CD4-positive, alpha-beta T cell (primary cell): ENCODE measurements around the gene OTUD3. TPM values are rescaled to one million over a fixed set of nuclear protein-coding genes. Genes with fewer than 3 reads are reported as not detected.

Source experiments
- ATAC-seq: fragments of 200-7000 bp; cut with Tn5 transposase; one replicate; pipeline ENCODE4 v1.10.0; 2022; ENCODE audit warnings: mild to moderate bottlenecking; ENCODE audit not compliant: poor library complexity
- CTCF ChIA-PET: fragments of 350-600 bp; sonication (Branson Sonifier 250); formaldehyde crosslinking; loops from one replicate; lab custom pipeline; 2021; ENCODE audit warnings: antibody characterized with exemption, inconsistent platforms; lab: Charles Lee
- POLR2A ChIA-PET: fragments of 350-600 bp; sonication (Branson Sonifier 250); formaldehyde crosslinking; loops from one replicate; lab custom pipeline; 2021; ENCODE audit warnings: antibody characterized with exemption, inconsistent platforms; lab: Charles Lee
- DNase-seq, 14 experiments: peaks; one replicate each; pipeline ENCODE4 v3.0.0-alpha.2; 2013 to 2020; ENCODE audit warnings: mixed read lengths in 2 of 14
- H3K27ac ChIP-seq, 2 donors: one replicate each; pipeline versions ENCODE4 v1.5.1 to v1.7.0; 2013; ENCODE audit warnings: low read length in 2 of 2, low read depth in 1 of 2, mild to moderate bottlenecking in 1 of 2
- H3K27me3 ChIP-seq, 2 experiments: 1 replicate in 1 of 2; 2 replicates in 1 of 2; pipeline versions ENCODE4 v1.6.1 to v1.7.0; 2013; ENCODE audit warnings: low read length in 2 of 2, control low read depth in 1 of 2, mild to moderate bottlenecking in 1 of 2, moderate library complexity in 1 of 2; ENCODE audit not compliant: insufficient read depth in 2 of 2, control insufficient read depth in 1 of 2
- H3K36me3 ChIP-seq: one replicate; pipeline ENCODE4 v1.6.1; 2013; ENCODE audit warnings: low read length, control low read depth; ENCODE audit not compliant: insufficient read depth
- H3K4me1 ChIP-seq: one replicate; pipeline ENCODE4 v1.6.1; 2013; ENCODE audit warnings: low read length, control low read depth; ENCODE audit not compliant: insufficient read depth
- H3K4me3 ChIP-seq: one replicate; pipeline ENCODE4 v1.5.1; 2013; ENCODE audit warnings: mild to moderate bottlenecking, low read length, moderate library complexity
- H3K9me3 ChIP-seq, 2 experiments: 1 replicate in 1 of 2; 2 replicates in 1 of 2; pipeline versions ENCODE4 v1.6.1 to v1.7.0; 2013; ENCODE audit warnings: low read length in 2 of 2, mild to moderate bottlenecking in 2 of 2, control low read depth in 1 of 2, moderate library complexity in 1 of 2; ENCODE audit not compliant: control insufficient read depth in 1 of 2, insufficient read depth in 1 of 2
- H3K27ac Mint-ChIP-seq: one replicate; pipeline ENCODE4 v1.8.0; 2020; ENCODE audit warnings: mixed read lengths
- H3K27me3 Mint-ChIP-seq: one replicate; pipeline ENCODE4 v1.8.0; 2021; ENCODE audit warnings: mixed read lengths
- H3K36me3 Mint-ChIP-seq: one replicate; pipeline ENCODE4 v1.8.0; 2021; ENCODE audit warnings: low read depth, mixed read lengths
- H3K4me1 Mint-ChIP-seq: one replicate; pipeline ENCODE4 v1.8.0; 2021; ENCODE audit warnings: low read depth, mixed read lengths
- H3K4me3 Mint-ChIP-seq: one replicate; pipeline ENCODE4 v1.8.0; 2020; ENCODE audit warnings: mild to moderate bottlenecking, mixed read lengths
- H3K9me3 Mint-ChIP-seq: one replicate; pipeline ENCODE4 v1.8.0; 2020; ENCODE audit warnings: mixed read lengths
- CTCF ChIP-seq: fragments of 200-600 bp; IDR thresholded peaks from one replicate; pipeline ENCODE4 v1.8.0; 2022; ENCODE audit warnings: antibody characterized with exemption, mild to moderate bottlenecking
- intact Hi-C, 2 experiments: fragments of 100-400 bp; cut with DNase I in 1 of 2; cut with micrococcal nuclease in 1 of 2; formaldehyde crosslinking; loops; one replicate each; pipeline versions ENCODE4 v1.15.1 to v1.9.0; 2023 to 2025; cut with DNase I, micrococcal nuclease
- total RNA-seq, 174 experiments: library from RNA in 2 of 174; stranded (reverse) in 2 of 174; gene quantifications; one replicate each; pipeline ENCODE4 v1.2.3 and lab custom pipeline; 2021 to 2026

OTUD3 gene
- total RNA-seq, 2 experiments from 2014 or later = 11.4 to 12.6 TPM

- no peak overlapping the region for H3K4me3 ChIP-seq
- Mint-ChIP-seq H3K4me3 (no peak overlapping the region), H3K27me3 (no peaks in the 10 kb centered on the region), H3K36me3 (no peaks in the 10 kb centered on the region), H3K9me3 (no peaks in the 10 kb centered on the region), H3K27ac (no peak overlapping the region), H3K4me1 (no peaks in the 10 kb centered on the region)
- TF ChIP-seq CTCF = no peak
- DNase-seq = no peak
- no peaks in the 10 kb centered on the region for H3K27me3 ChIP-seq
- POLR2A ChIA-PET = no interaction called here
- no peak for ATAC-seq
- no peaks in the 10 kb centered on the region for H3K4me1 ChIP-seq
- H3K36me3 ChIP-seq = no peaks in the 10 kb centered on the region
- peaks cover 0 to 10% of the 10 kb centered on the region in 2 experiments for H3K9me3 ChIP-seq
- intact Hi-C loops = no loop called here
- CTCF ChIA-PET = no interaction called here
- H3K27ac ChIP-seq = no peak overlapping the region
These were observed 56.3 kb downstream of the OTUD3 start for GRCh38 chr1:19938472-19938871.

- intact Hi-C loops = no loop called here
- ChIA-PET POLR2A (no interaction called here), CTCF (no interaction called here)
- DNase-seq (no peak), ATAC-seq (no peak)
- H3K9me3 ChIP-seq = no peaks in the 10 kb centered on the region
- no peak overlapping the region for H3K27ac ChIP-seq
- Mint-ChIP-seq H3K27ac (no peak overlapping the region), H3K27me3 (no peaks in the 10 kb centered on the region), H3K4me1 (no peaks in the 10 kb centered on the region), H3K4me3 (no peak overlapping the region), H3K36me3 (no peaks in the 10 kb centered on the region), H3K9me3 (no peaks in the 10 kb centered on the region)
- H3K36me3 ChIP-seq = no peaks in the 10 kb centered on the region
- no peak overlapping the region for H3K4me3 ChIP-seq
- H3K4me1 ChIP-seq = no peaks in the 10 kb centered on the region
- no peaks in the 10 kb centered on the region for H3K27me3 ChIP-seq
- TF ChIP-seq CTCF = no peak
These were observed 58.5 kb downstream of the OTUD3 start for GRCh38 chr1:19940486-19941205.

GRCh38 chr1:19941206-19941568 is 59.0 kb downstream of the OTUD3 start:
- no peak overlapping the region for H3K4me3 ChIP-seq
- Mint-ChIP-seq H3K27me3 (peaks cover 2% of the 10 kb centered on the region), H3K9me3 (no peaks in the 10 kb centered on the region), H3K27ac (no peak overlapping the region), H3K4me1 (no peaks in the 10 kb centered on the region), H3K36me3 (no peaks in the 10 kb centered on the region), H3K4me3 (no peak overlapping the region)
- TF ChIP-seq CTCF = no peak
- ChIA-PET CTCF (no interaction called here), POLR2A (no interaction called here)
- no peaks in the 10 kb centered on the region for H3K36me3 ChIP-seq
- ATAC-seq (no peak), DNase-seq (no peak)
- no peak overlapping the region for H3K27ac ChIP-seq
- intact Hi-C loops = no loop called here
- H3K4me1 ChIP-seq = no peaks in the 10 kb centered on the region
- no peaks in the 10 kb centered on the region for H3K27me3 ChIP-seq
- H3K9me3 ChIP-seq = no peaks in the 10 kb centered on the region
